Measurements from ENCODE around the gene PDE4D.
"Not testable (repeated sequence)": the region's sequence is repeated elsewhere in the genome, so short reads cannot be mapped to it uniquely, and the experiment has no call there.

PDE4D gene

GRCh38 chr5:59308685-59309084 is 584.8 kb downstream of the PDE4D start:
- DNase-seq = not testable (repeated sequence)

DNA sequence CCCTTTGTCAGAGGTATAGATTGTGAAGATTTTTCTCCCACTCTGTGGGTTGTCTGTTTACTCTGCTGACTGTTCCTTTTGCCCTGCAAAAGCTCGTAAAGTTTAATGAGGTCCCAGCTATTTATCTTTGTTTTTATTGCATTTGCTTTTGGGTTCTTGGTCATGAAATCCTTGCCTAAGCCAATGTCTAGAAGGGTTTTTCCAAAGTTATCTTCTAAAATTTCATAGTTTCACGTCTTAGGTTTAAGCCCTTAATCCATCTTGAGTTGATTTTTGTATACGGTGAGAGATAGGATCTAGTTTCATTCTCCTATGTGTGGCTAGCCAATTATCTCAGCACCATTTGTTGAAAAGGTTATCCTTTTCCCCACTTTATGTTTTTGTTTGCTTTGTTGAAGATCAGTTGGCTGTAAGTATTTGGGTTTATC is 590.2 kb downstream of the PDE4D start:
- not testable (repeated sequence) for DNase-seq

- not testable (repeated sequence) for DNase-seq
Observed at GRCh38 chr5:59302509-59302908, 591.0 kb downstream of the PDE4D start.

- no peak for DNase-seq
Observed at GRCh38 chr5:59301727-59302126, 591.8 kb downstream of the PDE4D start.

GRCh38 chr5:59300930-59301329 is 592.6 kb downstream of the PDE4D start:
- DNase-seq = no peak

DNA sequence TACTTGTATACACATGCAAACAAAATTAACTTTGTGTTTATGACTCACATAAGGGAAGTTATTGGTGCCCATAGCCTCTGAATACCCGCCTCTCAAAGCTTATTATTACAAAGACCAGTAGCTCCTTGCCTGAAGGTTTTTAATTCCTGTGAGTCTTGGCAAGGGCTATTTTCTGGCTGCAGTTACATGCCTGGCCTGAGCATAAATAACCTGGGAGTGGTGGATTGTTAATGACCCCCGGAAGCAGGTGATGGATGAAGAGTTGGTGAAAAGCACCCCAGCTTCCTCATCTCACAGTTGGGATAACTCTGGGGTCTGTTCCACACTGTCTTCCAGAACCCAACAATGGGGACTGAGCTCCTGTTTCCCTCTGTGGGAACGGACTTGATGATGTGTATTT is 594.5 kb downstream of the PDE4D start:
- no peak for DNase-seq

GRCh38 chr5:59296317-59297264 is 596.9 kb downstream of the PDE4D start:
- no peak for DNase-seq

GRCh38 chr5:59293700-59294099 is 599.8 kb downstream of the PDE4D start:
- DNase-seq = peak in 1 of 2 donors; percentile 3

GRCh38 chr5:59291941-59292340 is 601.6 kb downstream of the PDE4D start:
- no peak for DNase-seq

- DNase-seq = no peak
Observed at GRCh38 chr5:59287884-59288283, 605.6 kb downstream of the PDE4D start.

DNA sequence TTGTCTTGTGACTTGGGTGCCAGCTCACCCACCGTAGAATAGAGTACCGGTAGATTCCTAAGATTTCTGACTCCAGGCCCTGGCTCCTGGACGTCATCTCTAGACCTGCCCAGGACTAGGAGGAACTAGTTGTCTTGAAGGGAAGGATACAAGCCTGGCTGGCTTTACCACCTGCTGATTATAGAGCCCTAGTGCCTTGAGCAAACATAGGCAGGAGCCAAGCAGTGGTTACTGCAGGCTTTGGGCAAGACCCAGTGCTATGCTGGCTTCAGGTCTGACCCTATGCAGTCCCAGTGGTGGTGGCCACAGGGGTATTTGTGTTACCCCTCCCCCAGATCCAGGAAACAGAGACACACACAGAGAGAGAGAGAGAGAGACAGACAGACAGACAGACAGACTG is 606.2 kb downstream of the PDE4D start:
- no peak for DNase-seq

- no peak for DNase-seq
Observed at GRCh38 chr5:59286510-59286909, 607.0 kb downstream of the PDE4D start.

GRCh38 chr5:59285300-59286016 is 608.1 kb downstream of the PDE4D start:
- DNase-seq = no peak

GRCh38 chr5:59282726-59283125 is 610.8 kb downstream of the PDE4D start:
- no peak for DNase-seq

DNA sequence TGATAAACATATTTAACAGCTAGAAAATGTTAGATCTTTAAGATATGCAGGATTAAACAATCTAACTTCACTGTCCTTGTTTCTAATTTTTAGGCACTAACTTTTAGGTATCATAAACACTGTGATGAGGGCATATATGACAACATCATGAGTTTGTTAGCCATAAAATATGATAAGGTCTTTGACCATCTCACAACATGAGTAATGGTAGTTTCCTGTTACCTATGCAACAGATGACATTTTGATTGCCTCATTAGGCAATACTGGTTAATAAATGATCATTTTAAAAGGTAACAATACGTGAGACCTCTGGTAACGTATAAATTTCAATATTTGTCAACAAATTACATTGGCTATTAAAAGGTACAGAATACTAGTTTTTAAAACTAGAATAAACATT is 613.5 kb downstream of the PDE4D start:
- no peak for DNase-seq

- DNase-seq = no peak
Observed at GRCh38 chr5:59276917-59277372, 616.6 kb downstream of the PDE4D start.

GRCh38 chr5:59276325-59276675 is 617.2 kb downstream of the PDE4D start:
- DNase-seq = no peak

DNA sequence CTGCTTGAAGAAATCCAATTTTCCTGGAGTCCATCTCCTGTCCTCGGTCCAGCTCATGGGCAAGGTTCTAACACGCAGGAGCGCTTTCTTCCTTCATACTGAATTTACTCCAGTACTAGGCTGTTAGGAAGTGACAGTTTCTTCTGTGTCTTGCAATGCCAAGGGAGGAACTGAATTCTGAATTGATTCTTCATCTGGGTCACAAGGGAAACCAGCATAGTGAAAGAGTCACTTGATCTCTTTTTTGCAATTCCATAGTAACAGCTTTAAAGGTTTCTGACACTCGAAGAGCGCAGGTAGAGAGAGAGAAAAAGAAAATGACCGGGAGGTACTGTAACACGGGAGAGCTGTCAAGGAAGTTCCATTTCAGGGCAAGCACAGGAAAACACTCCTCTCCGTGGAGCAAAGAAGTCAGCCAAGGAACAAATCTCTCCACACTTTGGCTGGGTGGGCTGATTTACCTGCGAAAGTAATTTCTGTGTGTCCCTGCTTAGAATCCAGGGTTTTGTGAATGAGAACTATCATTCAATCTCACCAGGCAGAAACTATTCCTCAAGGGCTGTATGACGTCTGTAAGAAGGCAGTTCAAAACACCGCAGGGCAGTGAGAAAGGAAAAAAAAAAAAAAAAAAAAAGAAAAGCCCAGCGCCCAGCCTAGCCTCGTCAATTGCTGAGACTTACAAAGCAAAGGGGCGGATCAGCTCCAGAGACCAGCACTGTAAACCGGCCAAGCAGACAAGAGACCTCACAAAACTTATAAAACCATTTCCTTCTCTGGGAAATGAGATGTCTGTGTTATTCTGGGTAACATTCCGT is 617.8 kb downstream of the PDE4D start:
- no peak for DNase-seq

GRCh38 chr5:59275170-59275509 is 618.4 kb downstream of the PDE4D start:
- no peak for DNase-seq

- no peak for DNase-seq
Observed at GRCh38 chr5:59274106-59274636, 619.4 kb downstream of the PDE4D start.

- no peak for DNase-seq
Observed at GRCh38 chr5:59272809-59273427, 620.6 kb downstream of the PDE4D start.

DNA sequence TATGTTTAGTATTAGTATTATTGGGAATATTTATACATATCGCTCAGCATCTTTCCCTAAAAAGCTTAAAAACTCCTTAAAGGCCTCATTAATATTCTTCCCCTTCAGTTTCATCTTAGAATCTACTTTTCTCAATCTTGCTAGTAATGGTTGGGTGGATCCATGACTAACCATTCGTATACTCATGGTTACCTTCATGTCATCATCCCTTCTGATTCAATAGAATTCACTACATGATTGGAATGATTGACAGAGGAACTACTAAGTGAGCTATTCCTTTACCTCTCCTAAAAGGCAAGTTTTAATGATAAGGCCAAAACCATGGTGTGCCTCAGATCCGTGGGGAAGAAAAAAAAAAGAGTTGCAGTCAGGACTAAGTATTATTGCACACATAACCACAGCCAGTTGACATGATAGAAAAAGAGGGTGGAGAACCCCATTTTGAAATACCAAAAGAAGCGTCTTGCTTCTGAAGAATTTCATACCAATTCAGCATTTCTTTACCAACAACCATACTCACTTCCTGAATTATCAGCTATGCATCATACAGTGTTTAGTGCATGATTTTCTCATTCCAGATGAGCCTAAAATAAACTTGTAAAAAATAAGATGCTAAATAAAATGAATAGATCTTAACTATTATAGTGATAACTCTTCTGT is 624.6 kb downstream of the PDE4D start:
- DNase-seq = no peak
